ENCODE results near the gene RCOR1. TPM values are rescaled to one million over a fixed set of nuclear protein-coding genes. Genes with fewer than 3 reads are reported as not detected.

Gene RCOR1
- total RNA-seq, 1 donor from 2014 or later = 10.4 TPM

DNA sequence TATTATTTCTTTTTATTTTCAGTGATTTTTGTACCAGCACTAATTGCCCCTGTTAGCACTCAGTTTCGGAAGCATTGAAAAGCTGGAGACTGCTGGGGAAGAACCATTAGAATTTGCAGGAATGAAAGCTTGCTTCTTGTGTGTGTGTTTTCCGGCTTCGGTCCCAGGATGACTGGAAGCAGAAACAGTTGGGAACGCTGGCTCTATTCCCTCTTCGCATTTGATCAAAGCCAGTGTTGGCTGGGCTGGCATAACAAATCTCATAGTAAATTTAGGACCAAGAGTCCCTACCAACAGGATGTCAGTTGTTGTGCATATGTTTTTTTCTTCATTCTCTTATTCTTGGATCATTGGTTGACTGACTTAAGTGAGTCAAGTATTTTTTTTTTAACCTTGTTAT lies 131.2 kb downstream of the RCOR1 start:
- no peak for DNase-seq (ENCODE audit: low spot score)

DNA sequence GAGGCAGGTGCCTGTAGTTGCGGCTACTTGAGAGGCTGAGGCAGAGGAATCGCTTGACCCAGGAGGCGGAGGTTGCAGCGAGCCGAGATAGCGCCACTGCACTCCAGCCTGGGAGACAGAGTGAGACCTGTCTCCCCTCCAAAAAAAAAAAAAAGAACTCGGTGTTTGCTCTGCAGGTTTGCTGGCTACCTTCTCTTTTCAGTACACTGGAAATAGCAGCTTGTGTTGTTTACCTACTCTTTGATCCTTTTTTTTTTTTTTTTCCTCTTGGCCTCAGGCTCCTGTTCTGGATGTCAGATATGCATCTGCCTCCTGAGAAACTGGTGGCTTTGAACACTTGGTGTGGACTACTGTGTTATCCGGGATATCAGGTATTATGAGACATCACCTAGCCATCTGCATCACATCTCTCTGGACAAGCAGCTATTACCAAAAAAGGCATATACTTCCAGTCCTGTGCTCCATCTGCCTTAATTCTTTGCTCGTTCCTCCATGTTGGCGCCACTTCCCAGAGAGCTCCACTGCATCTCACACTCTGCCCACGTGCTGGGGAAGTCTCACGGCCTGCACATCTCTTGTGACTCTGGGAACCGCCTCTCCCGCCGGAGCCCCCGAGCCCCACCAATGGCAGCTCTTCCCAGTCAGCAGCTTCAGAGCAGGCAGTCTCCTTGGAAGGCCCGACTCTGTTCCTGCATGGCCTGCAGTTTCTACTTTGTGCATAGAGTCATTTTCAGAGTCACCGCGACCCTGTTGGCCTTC lies 133.9 kb downstream of the RCOR1 start:
- no peak for DNase-seq (ENCODE audit: low spot score)

DNA sequence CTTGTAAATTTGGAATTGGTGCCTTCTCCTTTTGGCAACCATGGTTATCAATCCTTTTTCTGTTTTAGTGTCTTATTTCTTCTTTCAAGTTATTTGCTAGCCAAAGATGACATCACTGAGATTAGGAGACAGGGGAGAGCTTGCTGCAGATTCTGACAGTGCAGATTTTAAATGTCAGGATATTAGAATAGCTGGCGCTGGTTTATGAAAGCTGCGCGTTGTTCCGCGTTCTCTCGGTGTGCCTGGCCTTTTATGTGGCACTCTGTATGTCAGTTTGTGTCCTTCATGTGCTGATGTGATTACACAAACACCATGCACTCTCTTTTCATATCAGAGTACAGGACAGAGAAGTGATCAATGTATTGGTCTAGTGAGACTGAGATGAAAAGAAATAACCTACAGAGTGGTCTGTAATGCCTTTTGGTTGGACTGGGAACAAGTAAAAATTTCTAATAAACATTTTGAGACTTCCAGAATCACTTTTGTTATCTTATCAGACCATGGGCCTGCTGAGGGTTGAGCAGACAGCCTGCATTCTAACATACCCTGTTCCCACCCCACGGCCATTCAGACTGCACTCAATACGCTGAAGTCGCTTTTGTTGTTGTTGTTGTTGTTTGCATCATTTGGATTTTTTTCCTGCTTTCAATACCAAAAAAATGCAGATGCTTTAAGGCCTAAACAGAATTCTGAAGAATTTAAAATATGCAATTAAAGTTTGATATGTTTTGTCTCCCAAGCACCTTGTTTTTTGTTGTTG lies 135.1 kb downstream of the RCOR1 start:
- peak; percentile 36 for DNase-seq (ENCODE audit: low spot score)

DNA sequence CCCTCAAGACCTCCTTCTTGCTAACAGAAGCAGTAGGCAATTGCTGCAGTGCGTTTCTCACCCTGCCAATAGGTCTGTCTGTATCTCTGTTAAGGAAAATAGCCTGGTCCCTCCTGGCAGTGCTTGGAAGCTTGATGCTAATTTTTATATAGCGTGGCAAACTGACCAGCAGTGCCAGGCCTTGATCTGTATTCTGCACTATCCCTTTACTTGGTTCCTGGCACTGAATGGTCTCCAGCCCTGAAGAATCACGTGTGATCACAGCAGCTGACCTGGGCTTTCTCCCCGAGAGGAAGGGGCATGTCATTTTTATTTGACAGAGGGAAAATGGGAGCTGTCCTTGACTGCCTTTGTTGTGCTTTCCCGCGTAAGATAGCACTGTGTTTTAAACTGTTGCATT lies 136.1 kb downstream of the RCOR1 start:
- DNase-seq (ENCODE audit: low spot score) = no peak

DNA sequence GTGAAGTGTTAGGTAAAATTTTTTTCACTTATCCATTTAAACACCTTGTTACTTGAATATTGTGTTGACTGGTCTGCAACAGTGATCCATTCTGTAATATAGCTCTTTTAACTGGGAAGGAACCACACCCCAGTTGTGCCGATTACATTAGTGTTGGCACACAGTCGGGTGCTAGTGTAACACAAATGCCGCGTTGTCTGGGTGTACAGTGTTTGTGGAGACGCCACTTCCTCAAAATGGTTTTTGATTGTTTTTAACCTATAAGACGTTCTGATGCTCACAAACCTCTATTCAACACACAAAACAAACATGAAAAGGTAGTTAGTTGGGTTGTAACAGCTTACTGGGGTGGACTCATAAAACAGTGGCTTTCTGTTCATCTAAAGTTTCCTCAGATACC lies 136.8 kb downstream of the RCOR1 start:
- no peak for DNase-seq (ENCODE audit: low spot score)

DNA sequence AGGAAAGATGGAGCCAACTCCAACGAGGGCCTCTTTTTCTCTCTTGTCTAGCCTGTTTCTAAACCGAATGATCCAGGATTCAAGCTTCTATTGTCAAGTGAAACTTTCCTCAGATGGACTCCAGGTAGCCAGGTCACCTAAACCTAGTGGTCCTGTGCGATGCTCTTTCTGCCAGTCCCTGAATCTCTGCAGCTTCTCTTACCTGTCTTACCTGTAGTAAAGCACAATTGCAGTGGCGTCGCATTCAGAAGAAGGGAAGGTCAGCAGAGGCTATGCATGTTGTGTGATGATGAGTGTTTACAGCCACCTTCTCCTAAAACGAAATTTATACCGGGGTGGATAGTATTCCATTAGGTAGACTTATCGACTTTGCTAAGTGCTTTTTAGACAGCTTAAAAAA lies 137.4 kb downstream of the RCOR1 start:
- no peak for DNase-seq (ENCODE audit: low spot score)

DNA sequence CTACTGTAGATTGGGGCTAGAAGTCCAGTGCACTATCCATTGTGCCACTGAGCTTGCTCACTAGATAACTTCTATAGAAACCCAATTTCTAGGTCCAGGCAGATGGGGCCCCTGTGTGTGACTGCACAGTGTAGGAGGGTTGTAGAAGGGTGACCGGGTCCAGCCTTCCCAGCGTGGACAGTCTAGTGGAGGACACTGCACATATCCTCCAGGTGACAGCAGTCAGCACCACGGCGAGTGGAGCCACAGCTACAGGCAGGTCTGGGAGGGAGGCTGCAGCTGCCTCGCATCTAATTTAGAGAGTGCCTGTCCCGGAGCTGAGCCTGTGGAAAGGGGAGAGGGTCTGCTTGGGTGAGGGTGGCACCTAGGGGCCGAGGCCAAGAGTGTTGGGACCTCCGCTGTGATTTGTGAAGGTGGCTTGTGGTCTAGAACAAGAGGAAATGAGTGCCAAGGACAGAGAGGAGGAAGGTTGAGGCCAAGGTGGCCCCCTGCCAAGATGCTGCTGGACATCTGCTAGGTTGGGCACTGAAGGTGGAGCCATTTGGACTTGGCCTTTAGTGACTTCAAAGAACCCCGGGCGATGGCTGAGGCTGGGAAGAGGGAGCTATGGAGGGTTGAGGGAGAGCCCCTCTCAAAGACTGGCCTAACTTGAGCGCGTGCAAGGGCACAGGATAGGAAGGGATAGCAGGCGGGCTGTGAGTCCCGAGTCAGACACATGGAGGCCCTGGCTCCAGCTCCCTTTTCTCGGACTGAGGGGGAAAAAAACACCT lies 138.8 kb downstream of the RCOR1 start:
- DNase-seq (ENCODE audit: low spot score) = no peak

DNA sequence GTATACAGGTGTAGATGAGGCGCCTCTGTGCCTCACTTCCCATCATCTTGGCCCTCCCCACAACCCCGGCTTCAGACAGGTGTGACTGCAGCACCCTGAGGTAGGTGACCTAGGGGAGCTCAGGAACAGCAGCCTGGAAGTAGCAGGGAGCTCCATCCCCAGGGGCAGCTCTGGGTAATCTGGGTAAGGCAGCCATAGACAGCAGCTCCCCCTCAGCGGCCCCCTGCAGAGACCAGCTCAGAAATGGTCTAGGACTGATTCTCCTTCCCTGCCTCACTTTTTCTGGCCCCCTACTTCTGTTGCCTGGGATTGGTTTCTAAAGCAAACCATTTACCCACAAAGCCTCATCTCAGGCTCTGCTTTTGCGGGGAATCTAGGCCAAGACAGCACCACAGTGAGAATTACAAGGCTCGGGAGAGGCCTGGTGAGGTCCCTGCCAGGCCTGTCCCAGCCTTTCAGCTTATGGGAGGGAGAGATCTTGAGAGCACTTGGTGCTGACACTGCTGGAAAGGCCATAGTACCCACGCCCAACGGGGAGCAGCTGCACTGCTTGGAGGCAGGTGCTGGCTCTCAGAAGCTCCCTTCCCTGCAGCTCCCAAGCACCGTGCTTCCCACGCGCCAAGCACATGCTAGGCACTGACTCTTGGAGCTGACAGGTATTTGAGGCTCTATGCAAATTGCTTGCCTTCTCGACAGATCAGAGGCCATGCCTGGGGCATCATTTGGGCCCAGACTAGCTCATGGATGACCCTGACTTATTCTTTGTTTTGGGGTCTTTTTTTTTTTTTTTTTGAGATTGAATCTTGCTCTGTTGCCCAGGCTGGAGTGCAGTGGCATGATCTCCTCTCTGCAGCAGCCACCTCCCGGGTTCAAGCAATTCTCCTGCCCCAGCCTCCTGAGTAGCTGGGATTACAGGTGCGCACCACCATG lies 139.7 kb downstream of the RCOR1 start:
- DNase-seq (ENCODE audit: low spot score) = no peak

DNA sequence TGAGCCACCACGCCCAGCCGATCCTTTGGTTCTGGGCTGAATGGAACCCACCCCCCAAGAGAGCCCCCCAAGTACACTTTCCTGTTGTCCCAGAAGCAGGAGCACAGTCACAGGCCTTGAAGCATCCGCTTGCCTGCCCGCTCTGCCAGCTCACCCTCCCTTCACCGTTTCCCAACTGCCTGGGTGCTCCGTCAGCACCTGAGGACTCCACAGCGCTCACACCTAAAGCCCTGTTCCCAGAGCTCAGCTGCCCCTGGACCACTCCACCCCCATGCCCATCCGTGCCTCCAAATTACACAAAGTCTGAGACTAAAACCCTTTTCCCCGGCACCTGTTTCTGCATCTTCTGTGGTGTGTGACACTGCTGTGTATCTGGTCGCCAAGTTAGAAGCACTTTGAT lies 140.5 kb downstream of the RCOR1 start:
- DNase-seq (ENCODE audit: low spot score) = no peak

DNA sequence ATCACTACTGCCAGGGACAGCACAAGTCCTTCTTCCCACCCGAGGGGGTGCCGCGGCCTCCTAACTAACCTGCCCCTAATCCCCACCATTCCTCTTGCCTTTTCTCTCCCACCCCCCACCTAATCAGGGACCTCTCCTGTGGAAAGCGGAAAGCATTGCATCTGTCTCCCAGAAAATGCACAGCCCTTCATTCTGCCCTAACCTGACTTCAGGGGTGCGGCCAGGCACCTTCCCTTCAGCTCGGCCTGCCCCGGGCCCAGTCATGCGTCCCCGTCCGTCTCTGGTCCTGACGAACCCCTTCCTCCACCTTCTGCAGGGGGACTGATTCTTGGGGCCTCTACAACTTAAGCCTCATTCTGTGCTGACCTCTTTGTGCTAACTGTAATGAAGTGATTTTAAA lies 140.9 kb downstream of the RCOR1 start:
- no peak for DNase-seq (ENCODE audit: low spot score)

DNA sequence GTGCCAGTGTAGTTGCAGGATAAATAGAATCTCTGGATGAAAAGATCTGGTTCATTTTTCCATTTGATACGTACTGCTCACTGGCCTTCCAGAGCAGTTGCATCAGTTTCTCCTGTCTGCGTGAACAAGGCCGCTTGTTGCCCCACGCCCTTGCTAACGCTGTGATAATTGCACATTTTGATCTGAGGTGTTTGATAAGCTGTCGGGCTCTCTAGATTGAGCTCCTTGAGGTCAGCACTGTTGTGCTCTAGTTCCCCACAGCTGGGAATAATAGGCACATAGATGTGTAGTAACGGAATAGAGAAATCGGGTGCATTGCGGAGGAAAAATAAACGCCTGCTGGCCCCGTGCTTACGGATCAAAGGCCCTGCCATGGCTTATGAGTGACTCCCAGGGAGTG lies 142.0 kb downstream of the RCOR1 start:
- DNase-seq (ENCODE audit: low spot score) = no peak

DNA sequence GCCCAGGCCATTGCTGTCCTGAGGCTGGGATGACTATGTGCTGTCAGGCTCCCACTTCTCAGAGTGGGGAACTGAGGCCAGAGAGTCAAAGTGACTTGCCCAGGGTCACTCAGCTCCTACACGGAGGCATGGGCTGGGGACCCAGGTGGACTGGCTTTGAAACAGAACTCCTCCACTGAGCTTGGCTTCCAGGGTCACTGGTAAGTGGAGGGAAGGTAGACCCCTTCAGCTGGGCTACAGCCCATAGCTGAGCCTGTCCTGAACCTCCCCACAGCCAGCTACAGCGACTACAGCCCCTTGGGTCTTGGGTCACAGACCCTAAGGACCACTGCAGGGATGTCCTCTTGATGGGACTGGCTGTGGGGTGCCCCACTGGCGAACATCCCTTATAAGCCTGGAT lies 144.5 kb downstream of the RCOR1 start:
- DNase-seq (ENCODE audit: low spot score) = no peak

DNA sequence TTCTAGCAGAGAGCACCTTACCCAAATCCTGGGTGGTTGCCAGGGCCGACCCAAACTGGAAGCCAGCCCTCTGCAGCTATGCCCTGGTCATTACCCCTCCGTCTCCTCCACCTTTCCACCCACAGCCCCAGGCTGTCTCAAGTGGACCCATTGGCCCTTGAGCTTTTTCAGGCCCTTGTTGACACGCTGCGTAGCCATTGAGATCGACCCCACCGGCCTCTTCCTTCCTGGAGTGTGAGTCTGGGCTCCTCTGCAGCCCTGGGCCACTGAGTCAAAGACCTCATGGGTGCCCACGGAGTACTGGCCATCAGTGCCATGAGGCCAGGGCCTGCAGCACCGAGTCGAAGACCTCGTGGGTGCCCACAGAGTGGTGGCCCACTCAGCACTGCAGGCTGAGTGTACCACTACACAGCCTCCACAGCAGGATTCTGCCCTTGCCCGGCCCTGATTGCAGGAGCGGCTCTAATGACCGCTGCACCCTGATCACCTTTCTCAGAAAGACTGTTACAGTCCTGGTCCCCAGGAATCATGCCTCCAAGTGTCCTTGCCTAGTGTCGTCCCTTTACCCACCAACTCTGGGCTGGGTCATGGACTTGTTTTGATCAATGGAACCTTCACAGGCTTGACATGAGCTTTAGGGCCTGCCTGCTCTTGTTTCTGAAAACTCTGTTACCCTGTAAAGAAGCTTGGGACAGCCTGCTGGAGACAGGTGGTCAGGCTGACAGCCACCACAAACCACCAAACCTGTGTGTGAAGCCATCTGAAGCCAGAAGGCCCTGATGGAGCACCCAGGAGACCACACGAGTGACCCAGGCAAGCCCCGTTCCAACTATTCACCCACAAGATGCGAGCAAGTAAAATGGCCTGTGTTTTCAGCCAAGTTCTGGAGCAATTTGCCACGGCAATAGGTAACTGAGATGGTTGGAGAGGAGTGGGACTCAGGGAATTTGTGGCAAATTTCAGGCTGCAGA lies 145.2 kb downstream of the RCOR1 start:
- no peak for DNase-seq (ENCODE audit: low spot score)

DNA sequence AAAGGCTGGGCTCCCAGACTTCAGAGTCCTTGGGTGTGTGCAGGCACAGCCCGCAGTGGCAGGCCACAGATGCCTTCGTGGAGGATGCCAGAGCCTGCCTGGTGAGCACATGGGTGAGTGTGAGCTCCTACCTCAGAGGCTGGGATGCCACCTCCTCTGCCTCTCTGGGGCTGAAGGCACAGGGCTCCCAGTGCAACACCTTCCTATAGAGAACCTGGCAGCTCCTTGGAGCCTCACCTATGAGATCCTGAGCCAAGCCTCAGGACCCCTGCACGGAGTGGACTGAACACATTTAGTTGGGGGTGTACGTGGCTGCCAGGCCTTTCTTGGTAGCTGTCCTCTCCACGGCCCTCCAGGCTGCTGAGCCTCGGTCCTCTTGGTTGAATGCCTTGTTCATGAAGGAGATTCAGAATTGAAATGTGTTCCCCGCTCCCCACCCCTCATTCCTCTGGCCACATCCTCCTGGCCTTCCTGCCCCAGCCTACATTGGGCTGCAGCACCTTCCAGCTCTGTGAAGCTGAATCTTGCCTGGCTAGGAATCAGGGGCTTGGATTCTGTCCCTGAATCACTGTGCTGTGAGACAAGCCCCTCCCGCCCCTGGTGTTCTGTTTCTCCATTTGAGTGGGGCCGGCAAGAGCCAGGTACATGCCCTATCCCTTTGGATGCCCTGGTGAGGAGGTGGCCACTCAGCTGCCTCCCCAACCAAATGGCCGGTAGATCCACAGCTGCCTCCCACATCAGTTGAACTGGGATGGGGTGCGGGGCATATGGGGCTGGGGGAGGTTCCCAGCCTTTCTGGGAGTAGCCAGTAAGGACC lies 146.1 kb downstream of the RCOR1 start:
- DNase-seq (ENCODE audit: low spot score) = no peak

DNA sequence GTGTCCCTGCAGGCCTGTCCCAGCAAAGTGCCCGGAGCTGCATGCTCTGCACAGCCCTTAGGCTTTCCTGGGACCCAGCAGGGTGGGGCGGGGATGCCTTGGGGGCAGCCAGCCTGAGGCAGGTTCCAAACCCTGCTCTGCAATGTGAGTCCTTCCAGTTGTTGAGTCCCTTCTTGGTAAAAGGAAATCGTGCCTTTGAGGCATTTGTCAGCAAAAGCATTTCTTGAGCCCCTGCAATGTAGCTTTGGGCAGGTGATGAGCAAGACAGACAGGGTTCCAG lies 146.7 kb downstream of the RCOR1 start:
- DNase-seq (ENCODE audit: low spot score) = no peak

DNA sequence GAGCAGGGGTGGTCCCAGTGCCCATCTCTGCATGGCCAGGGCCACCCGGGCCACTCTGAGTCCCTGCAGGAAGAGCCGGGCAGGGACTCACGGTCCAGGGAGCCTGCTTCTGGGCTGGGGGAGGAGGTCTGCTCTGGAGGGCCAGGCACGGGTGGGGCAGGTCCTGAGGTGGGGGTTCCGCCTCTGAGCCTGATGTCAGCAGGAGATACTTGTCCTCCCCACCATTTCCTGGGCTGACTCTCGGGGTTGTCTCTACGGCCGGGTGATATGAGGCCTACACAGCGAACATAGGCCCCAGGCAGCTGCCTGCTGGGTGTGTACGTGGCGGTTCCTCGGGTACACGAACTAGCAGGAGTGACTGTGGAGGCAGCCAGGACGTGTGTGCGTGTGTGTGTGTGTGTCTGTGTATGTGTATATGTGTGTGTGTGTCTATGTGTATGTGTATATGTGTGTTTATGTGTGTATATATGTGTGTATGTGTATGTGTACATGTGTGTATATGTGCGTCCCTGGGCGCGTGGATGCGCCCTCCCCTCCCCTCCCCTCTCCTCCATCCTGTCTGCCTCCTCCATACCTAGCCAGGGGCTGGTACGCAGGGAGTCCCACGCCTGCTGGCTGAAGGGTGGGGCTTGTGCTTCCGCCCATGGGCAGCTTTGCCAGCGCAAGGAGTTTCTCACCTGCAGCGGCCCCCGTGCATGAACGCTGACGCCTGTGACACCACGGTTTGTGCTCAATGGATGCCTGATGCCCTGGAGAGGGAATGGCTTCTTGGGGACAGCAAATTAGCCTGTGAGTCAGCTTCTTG lies 154.4 kb downstream of the RCOR1 start:
- no peak for DNase-seq (ENCODE audit: low spot score)

DNA sequence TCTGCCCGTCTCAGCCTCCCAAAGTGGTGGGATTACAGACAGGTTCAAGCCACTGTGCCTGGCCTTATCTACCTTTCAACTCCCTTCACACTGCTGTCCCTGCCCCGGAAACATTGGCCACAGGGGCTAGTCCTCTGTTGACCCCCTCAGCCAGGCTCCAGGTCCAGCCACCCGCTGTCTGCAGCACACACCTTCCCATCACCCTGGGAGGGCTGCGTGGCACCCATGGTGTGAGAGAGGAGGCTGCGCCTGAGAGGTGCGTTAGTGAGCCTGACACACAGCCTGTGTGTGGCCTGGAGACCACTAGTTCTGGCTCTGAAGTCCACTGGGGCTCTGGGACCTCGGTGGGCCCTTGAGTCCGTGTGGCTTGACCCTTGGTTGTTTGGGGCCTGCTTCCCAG lies 156.4 kb downstream of the RCOR1 start:
- no peak for DNase-seq (ENCODE audit: low spot score)

DNA sequence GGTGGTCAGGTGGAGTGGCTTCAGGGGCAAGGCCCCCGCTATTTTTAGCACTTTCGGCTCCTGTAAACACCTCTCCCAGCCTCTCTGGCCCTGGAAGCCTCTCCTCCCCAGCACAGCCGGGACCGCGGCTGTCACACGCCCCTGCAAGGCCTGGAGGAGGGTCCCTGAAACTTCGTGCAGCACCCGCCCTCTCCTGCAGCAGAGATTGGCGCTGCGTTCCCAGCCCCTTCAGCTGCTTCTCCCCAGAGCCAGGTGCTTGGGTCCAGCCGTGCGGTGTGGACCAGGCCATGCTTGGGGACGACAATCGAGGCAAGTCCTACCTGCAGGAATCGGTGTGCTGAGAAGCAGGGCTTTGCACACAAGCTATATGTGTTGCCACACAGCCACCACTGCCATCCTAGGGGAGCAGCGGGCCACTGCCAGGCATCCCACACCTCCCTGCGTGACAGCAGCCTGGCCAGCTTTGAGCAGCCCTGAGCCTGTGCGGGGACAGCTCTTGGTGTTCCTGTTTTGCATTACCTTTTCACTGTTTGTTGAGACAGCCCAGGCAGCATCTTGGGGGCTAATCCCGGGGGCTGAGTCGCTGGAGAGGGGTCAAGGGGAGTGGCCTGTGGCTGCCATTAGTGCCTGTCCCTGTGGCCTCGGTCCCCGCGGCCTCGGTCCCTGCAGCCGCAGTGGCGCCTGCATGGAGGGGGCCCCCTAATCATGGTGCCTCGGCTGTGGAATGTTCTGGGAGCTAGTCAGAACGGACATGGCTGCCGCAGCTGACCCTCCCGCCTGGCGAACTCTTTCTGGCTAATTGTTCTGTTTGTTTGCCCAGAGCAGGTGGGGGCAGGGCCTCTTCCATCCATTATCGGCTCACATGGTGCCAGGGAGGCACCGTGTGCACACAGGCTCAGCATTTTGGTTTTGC lies 157.2 kb downstream of the RCOR1 start:
- no peak for DNase-seq (ENCODE audit: low spot score)

Data from umbilical cord (tissue), 2 donors.